ENCODE data around the gene FA2H. TPM values are rescaled to one million over a fixed set of nuclear protein-coding genes. Genes with fewer than 3 reads are reported as not detected.
A peak's percentile ranks its signal among the peaks of the same experiment; 100 is the strongest.

FA2H gene
- total RNA-seq, 2 donors from 2014 or later: 2.1 to 2.4 TPM

DNA sequence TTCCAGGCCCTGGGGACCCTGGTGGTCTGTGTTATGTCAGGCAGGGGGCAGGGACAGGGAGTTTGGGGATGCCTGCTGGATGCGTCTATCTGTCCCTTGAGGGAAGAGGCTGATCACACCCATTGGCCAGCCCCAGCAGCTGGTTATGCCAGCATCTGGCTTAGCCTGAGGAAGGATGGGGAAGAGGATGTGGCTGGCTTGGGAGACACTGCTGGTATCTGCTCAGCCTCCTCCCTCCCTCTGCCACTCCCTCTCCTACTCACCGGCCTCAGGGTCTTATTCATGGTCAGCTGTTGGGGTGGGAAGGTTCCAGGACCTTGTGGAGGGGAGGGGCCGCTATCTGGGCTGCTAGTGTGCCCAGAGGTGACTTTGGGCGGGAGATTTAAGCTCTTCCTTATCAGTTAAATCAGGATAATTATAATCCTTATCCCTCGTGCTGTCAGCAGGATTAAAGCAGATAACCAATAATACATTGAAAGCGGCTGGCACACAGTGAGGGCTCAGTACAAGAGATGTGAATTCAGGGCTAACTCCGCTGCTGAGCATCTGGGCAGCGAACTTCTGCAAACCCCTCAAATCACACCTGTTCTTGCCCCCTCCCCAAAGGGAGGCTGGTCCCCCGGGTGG lies 38.0 kb downstream of the FA2H start:
- 71 to 76% methylated on average over 2 to 8 of the region's 9 CpGs for WGBS, 2 experiments (ENCODE audit: insufficient coverage in 1 of 2, insufficient read length in 1 of 2)
- no peak overlapping the region for H3K4me3 ChIP-seq (ENCODE audit: low read length)
- H3K4me1 Mint-ChIP-seq: peaks cover 32% of the 10 kb centered on the region
- H3K4me3 Mint-ChIP-seq: no peak overlapping the region
- peak; percentile 54 for DNase-seq
- no peaks in the 10 kb centered on the region for H3K36me3 ChIP-seq (ENCODE audit: control insufficient read depth, insufficient read depth, low read length)
- H3K27ac Mint-ChIP-seq: no peak overlapping the region
- H3K9ac ChIP-seq (ENCODE audit: extremely low read depth, low read length, poor library complexity, severe bottlenecking): no peak overlapping the region
- no peaks in the 10 kb centered on the region for H3K9me3 ChIP-seq (ENCODE audit: control insufficient read depth, low read length)
- H3K36me3 Mint-ChIP-seq (ENCODE audit: low read depth): no peaks in the 10 kb centered on the region
- peaks cover 35% of the 10 kb centered on the region for H3K4me1 ChIP-seq (ENCODE audit: control insufficient read depth, insufficient read depth, low read length)
- H3K9me3 Mint-ChIP-seq: no peaks in the 10 kb centered on the region
- no peaks in the 10 kb centered on the region for H3K27me3 ChIP-seq (ENCODE audit: control insufficient read depth, insufficient read depth, low read length, poor library complexity, severe bottlenecking)
- no peak overlapping the region for H3K27ac ChIP-seq (ENCODE audit: low read depth, low read length)
- TF ChIP-seq, protein P1, sequence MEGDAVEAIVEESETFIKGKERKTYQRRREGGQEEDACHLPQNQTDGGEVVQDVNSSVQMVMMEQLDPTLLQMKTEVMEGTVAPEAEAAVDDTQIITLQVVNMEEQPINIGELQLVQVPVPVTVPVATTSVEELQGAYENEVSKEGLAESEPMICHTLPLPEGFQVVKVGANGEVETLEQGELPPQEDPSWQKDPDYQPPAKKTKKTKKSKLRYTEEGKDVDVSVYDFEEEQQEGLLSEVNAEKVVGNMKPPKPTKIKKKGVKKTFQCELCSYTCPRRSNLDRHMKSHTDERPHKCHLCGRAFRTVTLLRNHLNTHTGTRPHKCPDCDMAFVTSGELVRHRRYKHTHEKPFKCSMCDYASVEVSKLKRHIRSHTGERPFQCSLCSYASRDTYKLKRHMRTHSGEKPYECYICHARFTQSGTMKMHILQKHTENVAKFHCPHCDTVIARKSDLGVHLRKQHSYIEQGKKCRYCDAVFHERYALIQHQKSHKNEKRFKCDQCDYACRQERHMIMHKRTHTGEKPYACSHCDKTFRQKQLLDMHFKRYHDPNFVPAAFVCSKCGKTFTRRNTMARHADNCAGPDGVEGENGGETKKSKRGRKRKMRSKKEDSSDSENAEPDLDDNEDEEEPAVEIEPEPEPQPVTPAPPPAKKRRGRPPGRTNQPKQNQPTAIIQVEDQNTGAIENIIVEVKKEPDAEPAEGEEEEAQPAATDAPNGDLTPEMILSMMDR (conservative IDR thresholded peaks at IDR 0.05): no peak
- H3K27me3 Mint-ChIP-seq (ENCODE audit: insufficient read depth): peaks cover 27% of the 10 kb centered on the region

DNA sequence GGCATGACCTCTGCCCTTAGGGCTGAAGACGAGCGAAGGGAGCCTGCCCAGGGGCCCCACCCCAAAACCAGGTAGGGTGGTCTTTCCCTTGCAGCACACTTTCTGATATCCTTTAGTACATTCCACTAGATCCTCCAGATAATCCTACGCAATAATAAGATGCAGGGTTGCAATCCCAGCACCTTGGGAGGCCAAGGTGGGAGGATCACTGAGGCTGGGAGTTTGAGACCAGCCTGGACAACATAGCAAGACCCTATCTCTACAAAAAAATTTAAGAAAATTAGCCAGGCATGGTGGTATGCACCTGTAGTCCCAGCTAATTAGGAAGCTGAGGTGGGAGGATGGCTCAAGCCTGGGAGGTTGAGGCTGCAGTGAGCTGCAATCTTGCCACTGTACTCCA lies 39.1 kb downstream of the FA2H start:
- no peak overlapping the region for H3K9ac ChIP-seq (ENCODE audit: extremely low read depth, low read length, poor library complexity, severe bottlenecking)
- TF ChIP-seq, protein P1 (conservative IDR thresholded peaks at IDR 0.05): no peak
- Mint-ChIP-seq H3K36me3 (ENCODE audit: low read depth) (no peaks in the 10 kb centered on the region), H3K4me1 (peaks cover 33% of the 10 kb centered on the region), H3K27me3 (ENCODE audit: insufficient read depth) (peaks cover 27% of the 10 kb centered on the region), H3K27ac (peak overlapping the region; percentile 55), H3K4me3 (no peak overlapping the region), H3K9me3 (no peaks in the 10 kb centered on the region)
- H3K4me1 ChIP-seq (ENCODE audit: control insufficient read depth, insufficient read depth, low read length): peaks cover 37% of the 10 kb centered on the region
- no peaks in the 10 kb centered on the region for H3K9me3 ChIP-seq (ENCODE audit: control insufficient read depth, low read length)
- H3K27ac ChIP-seq (ENCODE audit: low read depth, low read length): no peak overlapping the region
- H3K27me3 ChIP-seq (ENCODE audit: control insufficient read depth, insufficient read depth, low read length, poor library complexity, severe bottlenecking): no peaks in the 10 kb centered on the region
- 71 to 89% methylated on average over 1 to 3 of the region's 3 CpGs for WGBS, 2 experiments (ENCODE audit: insufficient coverage in 1 of 2, insufficient read length in 1 of 2)
- H3K4me3 ChIP-seq (ENCODE audit: low read length): no peak overlapping the region
- H3K36me3 ChIP-seq (ENCODE audit: control insufficient read depth, insufficient read depth, low read length): no peaks in the 10 kb centered on the region
- no peak for DNase-seq

DNA sequence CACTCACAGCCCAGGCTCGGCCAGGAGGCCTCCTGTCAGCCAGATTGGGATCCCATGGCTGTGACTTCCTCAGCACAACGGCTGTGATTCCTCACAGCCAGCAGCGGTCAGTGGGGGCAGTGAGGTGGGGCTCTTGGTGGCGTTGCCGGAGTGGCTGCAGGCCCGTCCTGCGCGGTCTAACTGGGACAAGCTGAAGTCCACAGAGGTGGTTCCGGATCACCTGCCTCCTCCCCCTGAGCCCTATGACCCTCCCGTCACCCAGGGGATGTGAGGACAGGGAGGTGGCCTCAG lies 39.5 kb downstream of the FA2H start:
- Mint-ChIP-seq H3K4me3 (no peak overlapping the region), H3K4me1 (peaks cover 38% of the 10 kb centered on the region), H3K27me3 (ENCODE audit: insufficient read depth) (peaks cover 27% of the 10 kb centered on the region), H3K27ac (peak overlapping the region; percentile 55), H3K9me3 (no peaks in the 10 kb centered on the region), H3K36me3 (ENCODE audit: low read depth) (no peaks in the 10 kb centered on the region)
- Histone ChIP-seq H3K4me1 (ENCODE audit: control insufficient read depth, insufficient read depth, low read length) (peaks cover 42% of the 10 kb centered on the region), H3K36me3 (ENCODE audit: control insufficient read depth, insufficient read depth, low read length) (no peaks in the 10 kb centered on the region), H3K4me3 (ENCODE audit: low read length) (no peak overlapping the region), H3K9me3 (ENCODE audit: control insufficient read depth, low read length) (no peaks in the 10 kb centered on the region), H3K27me3 (ENCODE audit: control insufficient read depth, insufficient read depth, low read length, poor library complexity, severe bottlenecking) (no peaks in the 10 kb centered on the region), H3K9ac (ENCODE audit: extremely low read depth, low read length, poor library complexity, severe bottlenecking) (no peak overlapping the region), H3K27ac (ENCODE audit: low read depth, low read length) (no peak overlapping the region)
- TF ChIP-seq, protein P1 (conservative IDR thresholded peaks at IDR 0.05): no peak
- 71 to 88% methylated on average over 4 to 10 of the region's 10 CpGs for WGBS, 2 experiments (ENCODE audit: insufficient coverage in 1 of 2, insufficient read length in 1 of 2)
- DNase-seq: peak; percentile 54

Measured in endodermal cell (in vitro differentiated cells).